Spleen (tissue), 7 donors: ENCODE measurements around the gene INPP4B.

Experiments
- CTCF ChIP-seq, 11 experiments: fragments of 200-600 bp in 7 of 11; fragments of 450-650 bp in 4 of 11; sonication (generic) in 4 of 11; IDR thresholded peaks in 8 of 11; conservative IDR thresholded peaks in 3 of 11; 1 replicate in 7 of 11; 2 replicates in 4 of 11; pipeline versions ENCODE4 v1.4.0 to v1.8.0; 2016 to 2021; ENCODE audit warnings: antibody characterized with exemption in 11 of 11, inconsistent platforms in 4 of 11, mild to moderate bottlenecking in 1 of 11
- POLR2A ChIP-seq, 3 donors: fragments of 450-650 bp; IDR thresholded peaks; one replicate each; pipeline ENCODE4 v1.5.1; 2017; ENCODE audit warnings: antibody characterized with exemption in 3 of 3, mild to moderate bottlenecking in 1 of 3
- POLR2AphosphoS5 ChIP-seq, 3 donors: sonication (generic); formaldehyde crosslinking; IDR thresholded peaks; one replicate each; pipeline ENCODE4 v1.5.1; 2017; ENCODE audit warnings: antibody characterized with exemption in 3 of 3
- donor health status: DM: no; HTN: no; CAD: no; lungs with moderate emphysema.
- donor health status: DM: no; HTN: no; CAD: no.
- donor health status: DM: no; HTN: no; CAD: no.

DNA sequence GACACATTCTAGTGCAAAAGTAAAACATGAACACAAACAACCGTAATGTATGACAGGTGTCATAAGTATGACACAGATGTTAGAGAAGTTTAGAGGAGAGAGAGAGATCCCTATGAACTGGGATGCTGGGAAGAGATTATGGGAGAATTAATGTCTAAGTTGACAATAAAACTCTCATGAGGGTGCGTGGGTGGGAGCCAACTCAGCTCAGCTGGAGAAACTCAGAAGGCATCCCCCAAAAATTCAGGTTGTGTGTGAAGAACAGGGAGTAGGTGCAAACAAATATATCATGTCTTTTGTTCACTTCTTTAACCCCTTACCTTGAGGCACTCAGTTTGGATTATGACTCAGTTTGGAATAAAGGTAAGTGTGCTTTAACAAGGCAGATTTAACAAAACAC, 484.1 kb downstream of the INPP4B start:
- TF ChIP-seq CTCF (IDR thresholded peaks at IDR 0.05 in 8 of 11, conservative IDR thresholded peaks at IDR 0.05 in 3 of 11), result no peak
- no peak for TF ChIP-seq POLR2A (IDR thresholded peaks at IDR 0.05)
- no peak for TF ChIP-seq POLR2AphosphoS5 (IDR thresholded peaks at IDR 0.05)
